Measurements from ENCODE around the gene MAML1. TPM values are rescaled to one million over a fixed set of nuclear protein-coding genes. Genes with fewer than 3 reads are reported as not detected.

MAML1 gene
- total and polyA plus RNA-seq, 2 donors (not counting 1 experiment from before 2014, with no cell fraction given): 6.4 to 7.5 TPM

GRCh38 chr5:179820127-179820482, 87.5 kb downstream of the MAML1 start:
- Histone ChIP-seq H2AFZ (ENCODE audit: low read length) (no peak overlapping the region), H3K4me1 (ENCODE audit: control insufficient read depth, extremely low read depth, insufficient read depth, low read length) (peaks cover 39% of the 10 kb centered on the region), H3K79me2 (ENCODE audit: control insufficient read depth, insufficient read depth, low read length) (peaks cover 43% of the 10 kb centered on the region), H3K36me3 (ENCODE audit: control insufficient read depth, insufficient read depth, low read length) (peaks cover 24% of the 10 kb centered on the region), H3K27me3 (ENCODE audit: control insufficient read depth, insufficient read depth, low read length) (no peaks in the 10 kb centered on the region), H4K20me1 (ENCODE audit: control insufficient read depth, extremely low read depth, insufficient read depth, low read length) (peaks cover 8% of the 10 kb centered on the region), H3K27ac (ENCODE audit: insufficient read depth, low read length) (peak overlapping the region; percentile 79), H3K9ac (ENCODE audit: insufficient read depth, low read length) (peak overlapping the region; percentile 93), H3K4me2 (ENCODE audit: extremely low read depth, insufficient read depth, low read length) (peak overlapping the region; percentile 44), H3K4me3 (replicated peaks in 1 of 4; ENCODE audit: control extremely low read depth in 1 of 4, insufficient read depth in 1 of 4, low read depth in 3 of 4, low read length in 4 of 4) (peak overlapping the region; percentile 22 to 96 (median 85)), H3K9me3 (ENCODE audit: control insufficient read depth, insufficient read depth, low read depth, low read length) (no peaks in the 10 kb centered on the region)
- no peak for DNase-seq (ENCODE audit: low read depth in 2 of 2)
- TF ChIP-seq EZH2 (IDR thresholded peaks at IDR 0.05; ENCODE audit: low read length, missing control alignments) (no peak), CTCF (conservative IDR thresholded peaks at IDR 0.05 in 1 of 2, IDR thresholded peaks at IDR 0.05 in 1 of 2; ENCODE audit: low read depth in 1 of 2, low read length in 2 of 2) (no peak)

GRCh38 chr5:179820483-179821297, 88.1 kb downstream of the MAML1 start, which contains the start of gene SQSTM1:
TSS of gene SQSTM1 (plus strand) at chr5:179820905. CDS start at chr5:179820937, 32 bp downstream.
- peaks cover 39% of the 10 kb centered on the region for H3K4me1 ChIP-seq (ENCODE audit: control insufficient read depth, extremely low read depth, insufficient read depth, low read length)
- peak; percentile 70 to 83 for DNase-seq (ENCODE audit: low read depth in 2 of 2)
- H3K79me2 ChIP-seq (ENCODE audit: control insufficient read depth, insufficient read depth, low read length): peaks cover 49% of the 10 kb centered on the region
- H2AFZ ChIP-seq (ENCODE audit: low read length): no peak within 1 kb of the TSS
- H3K27ac ChIP-seq (ENCODE audit: insufficient read depth, low read length): peak within 1 kb of the TSS; percentile 79
- H3K36me3 ChIP-seq (ENCODE audit: control insufficient read depth, insufficient read depth, low read length): peaks cover 29% of the 10 kb centered on the region
- H3K4me2 ChIP-seq (ENCODE audit: extremely low read depth, insufficient read depth, low read length): peak within 1 kb of the TSS; percentile 44
- peaks cover 8% of the 10 kb centered on the region for H4K20me1 ChIP-seq (ENCODE audit: control insufficient read depth, extremely low read depth, insufficient read depth, low read length)
- TF ChIP-seq EZH2 (IDR thresholded peaks at IDR 0.05; ENCODE audit: low read length, missing control alignments): no peak
- no peak for TF ChIP-seq CTCF (conservative IDR thresholded peaks at IDR 0.05 in 1 of 2, IDR thresholded peaks at IDR 0.05 in 1 of 2; ENCODE audit: low read depth in 1 of 2, low read length in 2 of 2)
- H3K9ac ChIP-seq (ENCODE audit: insufficient read depth, low read length): peak within 1 kb of the TSS; percentile 93
- H3K4me3 ChIP-seq (replicated peaks in 1 of 4; ENCODE audit: control extremely low read depth in 1 of 4, insufficient read depth in 1 of 4, low read depth in 3 of 4, low read length in 4 of 4): peak within 1 kb of the TSS; percentile 85 to 100 (median 90)
- no peaks in the 10 kb centered on the region for H3K27me3 ChIP-seq (ENCODE audit: control insufficient read depth, insufficient read depth, low read length)
- no peaks in the 10 kb centered on the region for H3K9me3 ChIP-seq (ENCODE audit: control insufficient read depth, insufficient read depth, low read depth, low read length)

DNA sequence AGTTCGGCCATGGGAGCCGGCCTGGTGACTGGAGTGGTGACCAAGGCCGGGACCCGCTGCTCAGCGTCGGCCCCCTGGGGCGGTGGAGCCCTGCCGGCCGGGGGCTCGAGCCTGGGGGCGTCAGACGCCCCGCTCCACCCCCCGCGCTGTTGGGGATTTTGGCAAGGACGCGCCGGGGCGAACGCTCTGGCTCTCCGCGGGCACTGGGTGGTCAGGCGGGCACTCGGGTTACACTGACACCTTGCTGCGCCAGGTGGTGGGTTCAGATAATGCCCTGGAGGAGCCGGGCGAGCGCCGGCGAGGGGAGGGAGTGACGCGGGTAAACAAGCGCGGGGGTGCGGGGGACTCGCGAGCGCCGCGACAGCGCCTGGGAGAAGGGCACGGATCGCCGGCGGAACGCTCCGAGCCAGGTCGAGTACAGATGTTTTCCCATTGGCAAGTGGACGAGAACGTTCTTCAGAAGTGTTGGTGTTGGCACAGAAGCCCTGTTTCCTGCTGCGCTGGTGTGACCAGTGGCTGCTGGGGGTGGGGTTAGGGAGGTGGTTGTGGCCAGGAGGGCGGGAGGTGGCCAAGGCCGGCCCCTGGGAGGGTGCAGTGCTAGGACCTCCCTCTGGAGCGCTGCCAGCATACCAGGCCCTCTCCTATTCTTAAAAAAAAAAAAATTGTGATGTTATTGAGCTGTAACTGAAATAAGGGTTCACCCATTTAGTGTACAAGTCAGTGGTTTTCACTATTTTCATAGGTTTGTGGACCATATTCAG, 88.9 kb downstream of the MAML1 start:
- peaks cover 33% of the 10 kb centered on the region for H3K36me3 ChIP-seq (ENCODE audit: control insufficient read depth, insufficient read depth, low read length)
- peaks cover 52% of the 10 kb centered on the region for H3K79me2 ChIP-seq (ENCODE audit: control insufficient read depth, insufficient read depth, low read length)
- H3K27me3 ChIP-seq (ENCODE audit: control insufficient read depth, insufficient read depth, low read length): no peaks in the 10 kb centered on the region
- H2AFZ ChIP-seq (ENCODE audit: low read length): no peak overlapping the region
- no peaks in the 10 kb centered on the region for H3K9me3 ChIP-seq (ENCODE audit: control insufficient read depth, insufficient read depth, low read depth, low read length)
- H3K27ac ChIP-seq (ENCODE audit: insufficient read depth, low read length): peak overlapping the region; percentile 79
- no peak for TF ChIP-seq CTCF (conservative IDR thresholded peaks at IDR 0.05 in 1 of 2, IDR thresholded peaks at IDR 0.05 in 1 of 2; ENCODE audit: low read depth in 1 of 2, low read length in 2 of 2)
- TF ChIP-seq EZH2 (IDR thresholded peaks at IDR 0.05; ENCODE audit: low read length, missing control alignments): no peak
- H3K9ac ChIP-seq (ENCODE audit: insufficient read depth, low read length): peak overlapping the region; percentile 93
- peaks cover 8% of the 10 kb centered on the region for H4K20me1 ChIP-seq (ENCODE audit: control insufficient read depth, extremely low read depth, insufficient read depth, low read length)
- H3K4me3 ChIP-seq (replicated peaks in 1 of 4; ENCODE audit: control extremely low read depth in 1 of 4, insufficient read depth in 1 of 4, low read depth in 3 of 4, low read length in 4 of 4): peak overlapping the region; percentile 85 to 100 (median 90)
- H3K4me2 ChIP-seq (ENCODE audit: extremely low read depth, insufficient read depth, low read length): peak overlapping the region; percentile 86
- peaks cover 39% of the 10 kb centered on the region for H3K4me1 ChIP-seq (ENCODE audit: control insufficient read depth, extremely low read depth, insufficient read depth, low read length)
- DNase-seq (ENCODE audit: low read depth in 2 of 2): peak; percentile 93 to 95
